GM19455 (cell line): ENCODE measurements around the gene COL4A1.

Source experiments
- ATAC-seq: cut with Tn5 transposase; IDR thresholded peaks from one replicate; pipeline ENCODE4 v1.9.1; 2021; ENCODE audit not compliant: unreplicated experiment

Gene COL4A1

GRCh38 chr13:110227864-110228643, 78.9 kb downstream of the COL4A1 start:
- ATAC-seq, result no peak

DNA sequence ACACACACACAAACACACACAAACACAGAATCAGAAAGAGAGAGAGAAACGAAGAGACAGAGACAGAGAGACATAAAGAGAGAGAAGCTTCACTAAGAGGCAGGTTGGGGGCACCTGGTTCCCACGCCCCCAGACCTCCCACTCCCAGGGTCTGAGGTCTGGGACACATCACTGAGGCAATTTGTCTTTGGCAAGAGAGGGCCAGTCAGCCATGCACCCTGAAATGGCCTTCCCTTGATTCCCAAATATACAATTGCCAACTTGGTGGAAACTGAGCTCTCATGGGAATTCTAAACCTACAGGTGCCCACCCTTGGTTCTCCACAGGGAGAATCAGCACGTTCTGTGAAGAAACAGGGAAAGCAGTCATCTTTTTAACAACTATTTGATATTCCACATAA, 79.5 kb downstream of the COL4A1 start:
- ATAC-seq, result no peak

DNA sequence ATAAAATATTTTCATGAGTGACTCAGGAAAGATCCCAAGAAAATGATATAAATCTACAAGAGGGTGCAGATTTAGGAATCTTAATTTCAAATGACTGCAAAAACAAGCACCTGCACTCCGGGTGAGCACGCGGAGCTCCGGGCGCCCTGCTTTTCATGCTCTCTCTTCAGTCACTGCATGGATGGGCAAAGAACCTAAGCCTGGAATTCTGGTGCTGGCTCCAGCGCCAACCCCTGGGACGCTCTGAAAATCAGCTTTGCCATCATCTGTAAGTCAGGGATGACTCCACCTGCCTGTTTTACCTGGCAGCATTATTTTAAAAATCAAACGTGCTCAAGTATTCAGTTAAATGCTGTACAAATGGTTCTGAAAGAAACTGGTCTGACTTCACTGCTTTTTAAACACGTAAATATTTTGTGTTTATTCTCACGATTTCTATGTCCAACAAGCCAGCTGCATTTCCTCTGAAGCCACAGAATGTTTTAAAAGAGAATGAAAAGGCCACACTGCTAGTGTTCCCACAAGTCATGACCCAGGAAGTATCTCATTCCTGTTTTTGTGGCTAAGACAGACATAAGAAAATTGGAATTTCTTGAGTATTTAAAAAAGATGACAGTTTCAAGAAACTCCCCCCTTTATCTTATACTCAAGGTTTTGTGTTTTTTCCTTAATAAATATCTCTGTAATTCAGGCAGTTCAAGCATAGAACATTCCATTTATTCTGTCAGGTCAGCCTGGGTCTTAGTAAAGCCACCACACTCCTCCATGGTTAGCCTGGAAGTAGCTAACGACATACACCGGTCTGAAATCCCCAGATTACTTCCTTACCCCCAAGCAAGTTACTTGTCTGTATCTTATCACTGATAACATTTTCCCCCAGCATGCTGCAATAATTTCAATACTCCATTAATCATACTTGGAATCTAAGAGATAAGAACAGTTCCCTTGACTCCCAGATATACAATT, 81.1 kb downstream of the COL4A1 start:
- ATAC-seq, result no peak

- ATAC-seq, result no peak
Measured at GRCh38 chr13:110225003-110225402, 82.0 kb downstream of the COL4A1 start.

DNA sequence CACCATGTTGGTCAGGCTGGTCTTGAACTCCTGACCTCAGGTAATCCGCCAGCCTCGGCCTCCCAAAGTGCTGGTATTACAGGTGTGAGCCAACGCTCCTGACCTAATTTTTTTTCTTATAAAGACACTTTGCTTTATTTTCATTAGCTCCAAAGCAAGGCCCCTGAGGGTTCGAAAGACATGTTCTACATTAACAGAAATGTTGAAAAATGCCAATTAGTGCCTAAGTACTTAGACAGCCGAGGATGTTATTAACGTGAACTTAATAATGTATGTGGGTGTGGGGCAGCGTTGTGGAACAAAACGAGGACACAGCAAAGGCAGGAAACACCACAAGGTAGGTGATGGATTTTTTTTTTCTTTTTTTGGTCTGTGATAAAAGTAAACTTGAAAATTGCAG, 82.4 kb downstream of the COL4A1 start:
- no peak for ATAC-seq

DNA sequence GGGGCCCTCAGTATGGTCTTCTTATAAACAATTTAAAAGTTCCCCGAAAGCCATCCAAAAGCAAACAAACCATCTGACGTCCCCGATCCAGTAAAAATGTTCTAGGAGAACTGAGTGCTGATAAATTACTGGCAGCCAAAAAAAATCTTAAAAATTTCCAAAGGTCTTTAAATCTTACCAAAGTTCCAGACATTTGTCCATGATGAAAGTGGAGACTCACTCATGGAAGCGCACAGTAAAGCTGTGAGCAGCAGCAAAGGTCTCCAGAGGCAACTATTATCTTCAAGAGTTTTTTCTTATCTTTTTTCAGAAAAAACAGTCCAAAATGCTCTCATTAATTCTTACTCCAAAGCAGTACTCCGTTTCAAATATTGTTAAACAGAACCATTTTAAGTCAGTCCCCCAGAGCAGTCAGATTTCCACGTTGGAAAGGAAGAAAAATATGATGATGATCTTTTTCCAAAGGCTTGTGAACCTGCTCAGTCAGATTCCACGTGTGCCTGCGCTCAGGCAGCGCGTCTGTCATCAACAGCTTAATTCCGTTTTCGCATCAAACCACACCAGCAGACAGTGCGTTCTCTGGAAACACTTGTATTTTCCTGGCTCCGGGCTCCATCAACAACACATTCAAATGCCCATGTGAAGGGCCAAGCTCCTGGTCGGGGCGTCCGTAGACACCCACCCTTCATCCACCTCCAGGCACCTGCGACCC, 85.4 kb downstream of the COL4A1 start:
- ATAC-seq, result no peak

GRCh38 chr13:110220471-110220870, 86.5 kb downstream of the COL4A1 start:
- ATAC-seq, result no peak

- no peak for ATAC-seq
Measured at GRCh38 chr13:110218581-110219201, 88.3 kb downstream of the COL4A1 start.

GRCh38 chr13:110217811-110218210, 89.1 kb downstream of the COL4A1 start:
- no peak for ATAC-seq

DNA sequence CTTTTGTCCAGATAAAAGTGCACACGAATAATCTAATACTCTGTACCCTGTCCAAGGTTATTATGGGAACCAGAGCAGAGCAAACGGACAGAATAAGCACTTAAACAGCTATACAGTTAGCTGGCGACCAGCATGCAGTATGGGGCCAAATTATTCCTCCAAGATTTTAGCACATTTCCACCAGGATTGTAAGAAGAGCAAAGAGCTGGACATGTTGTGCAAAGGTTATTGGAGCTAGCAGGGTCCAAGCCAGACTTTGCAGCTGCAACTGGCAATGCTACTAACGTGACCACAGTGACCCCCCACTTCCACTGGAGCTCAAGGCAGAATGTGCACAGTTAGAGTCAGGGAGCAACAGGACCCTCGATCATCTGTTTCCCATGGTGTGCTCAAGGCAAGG, 89.9 kb downstream of the COL4A1 start:
- ATAC-seq, result no peak

GRCh38 chr13:110216398-110217041, 90.4 kb downstream of the COL4A1 start:
- no peak for ATAC-seq

- ATAC-seq, result no peak
Measured at GRCh38 chr13:110216006-110216397, 91.0 kb downstream of the COL4A1 start.

GRCh38 chr13:110215606-110216005, 91.4 kb downstream of the COL4A1 start:
- no peak for ATAC-seq

DNA sequence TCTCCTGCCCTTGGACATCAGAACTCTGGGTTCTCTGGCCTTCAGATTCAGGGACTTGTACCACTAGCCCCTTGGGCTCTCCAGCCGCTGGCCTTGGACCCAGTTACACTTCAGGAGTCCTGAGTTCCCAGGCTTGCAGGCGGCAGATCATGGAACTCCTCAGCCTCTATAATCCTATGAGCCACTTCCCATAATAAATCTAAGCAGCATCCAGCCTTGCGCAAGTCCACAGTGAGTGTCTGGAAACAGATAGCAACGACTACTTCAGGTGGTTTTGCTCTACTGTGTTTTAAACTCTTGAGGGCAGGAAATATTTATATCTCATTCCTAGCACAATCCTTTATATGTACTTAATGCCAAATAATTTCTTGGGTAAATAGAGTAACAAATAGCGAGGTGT, 92.3 kb downstream of the COL4A1 start:
- ATAC-seq, result no peak

DNA sequence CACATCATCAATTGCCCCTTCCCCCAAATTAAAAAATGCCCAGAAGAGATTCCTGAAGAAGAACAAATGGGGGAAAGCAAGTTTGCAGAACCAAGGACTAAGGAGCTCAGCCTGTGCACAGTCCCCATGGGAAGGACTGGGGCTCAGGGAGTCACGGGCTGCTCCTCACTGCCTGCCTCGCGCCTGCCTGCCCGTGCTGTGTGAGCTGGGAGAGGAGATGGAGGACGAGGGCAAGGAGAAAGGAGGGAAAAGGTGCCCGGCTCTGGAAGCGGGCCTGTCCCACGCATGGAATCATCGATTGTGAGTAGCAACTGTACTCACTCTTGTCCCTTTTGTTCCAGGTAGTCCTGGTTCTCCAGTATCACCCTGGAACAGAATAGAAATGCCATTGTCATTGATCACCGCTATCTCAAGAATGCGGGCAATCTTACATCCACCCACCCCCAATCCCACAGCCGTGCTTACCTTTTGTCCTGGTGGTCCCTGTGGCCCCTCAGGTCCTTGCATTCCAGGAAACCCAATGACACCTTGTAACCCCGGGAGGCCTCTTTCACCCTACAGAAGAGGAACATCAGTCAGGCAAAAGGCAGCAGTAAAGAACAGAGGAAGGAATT, 93.4 kb downstream of the COL4A1 start:
- ATAC-seq, result no peak

DNA sequence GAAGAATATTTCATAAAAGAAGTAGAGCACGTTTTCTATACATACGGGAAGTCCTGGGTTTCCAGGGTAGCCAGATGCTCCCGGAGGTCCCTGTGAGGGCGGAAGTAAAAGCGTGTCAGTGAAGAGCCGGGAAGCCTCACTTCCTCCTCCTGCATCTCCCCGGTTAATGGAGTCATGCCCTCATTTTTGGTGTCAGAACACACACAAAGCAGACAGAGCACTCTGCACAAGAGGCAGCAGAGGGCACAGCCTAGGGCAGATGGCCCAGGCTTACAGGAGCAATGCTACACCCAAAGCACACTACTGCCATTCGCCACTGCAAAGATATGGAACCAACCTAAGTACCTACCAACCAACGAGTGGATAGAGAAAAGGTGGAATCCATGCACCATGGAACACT, 94.4 kb downstream of the COL4A1 start:
- no peak for ATAC-seq

DNA sequence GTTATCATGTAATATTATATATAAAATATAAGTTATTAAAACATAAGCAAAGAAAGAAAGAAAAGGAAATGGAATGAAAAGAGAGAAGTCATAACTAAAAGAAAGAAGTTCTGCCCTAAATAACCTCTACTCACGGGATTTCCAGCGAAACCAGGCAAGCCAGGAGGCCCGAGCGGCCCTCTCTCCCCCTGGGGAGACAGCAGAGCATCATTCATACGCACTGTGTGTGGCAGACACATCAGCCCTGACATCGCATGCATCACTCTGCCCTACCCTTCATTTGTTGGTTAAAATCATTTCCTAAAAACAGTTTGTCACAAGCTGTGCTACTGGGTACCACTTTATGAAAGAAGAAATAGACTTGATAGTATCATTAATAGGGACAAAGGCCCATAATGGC, 95.2 kb downstream of the COL4A1 start:
- ATAC-seq, result no peak

DNA sequence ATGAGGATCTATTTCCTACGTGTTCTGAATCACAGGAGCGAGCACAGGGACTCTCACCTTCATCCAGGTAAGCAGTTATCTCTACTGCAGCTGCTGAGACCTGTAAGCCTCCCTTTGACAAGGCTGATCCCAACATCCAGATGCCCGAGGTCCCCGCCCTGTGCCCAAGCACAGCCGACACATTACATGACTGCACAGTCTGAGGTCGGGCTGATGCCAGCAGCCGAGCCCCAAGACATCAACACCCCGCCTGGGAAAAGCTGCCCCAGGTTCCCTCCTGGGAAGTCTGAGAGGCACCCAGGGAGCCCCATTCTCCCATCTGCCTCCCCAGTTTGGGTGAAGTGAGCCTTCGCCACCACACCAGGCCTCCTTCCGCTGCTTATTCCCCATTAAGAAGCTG, 95.9 kb downstream of the COL4A1 start:
- ATAC-seq, result no peak

DNA sequence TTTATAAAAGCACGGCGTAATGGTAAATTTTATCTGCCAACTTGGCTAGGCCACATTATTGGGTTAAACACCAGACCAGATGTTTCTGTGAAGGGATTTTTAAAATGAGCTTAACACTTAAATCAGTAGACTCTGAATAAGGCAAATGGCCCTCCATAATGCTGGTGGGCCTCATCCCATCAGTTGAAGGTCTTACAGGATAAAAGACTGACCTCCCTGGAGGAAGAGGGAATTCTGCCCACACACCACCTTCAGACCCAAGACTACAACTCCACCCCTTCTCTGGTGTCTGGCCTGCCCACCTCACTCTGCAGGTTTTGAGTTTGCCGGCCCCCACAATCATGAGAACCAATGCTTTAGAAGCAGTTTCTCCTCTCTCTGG, 96.4 kb downstream of the COL4A1 start:
- ATAC-seq, result no peak

DNA sequence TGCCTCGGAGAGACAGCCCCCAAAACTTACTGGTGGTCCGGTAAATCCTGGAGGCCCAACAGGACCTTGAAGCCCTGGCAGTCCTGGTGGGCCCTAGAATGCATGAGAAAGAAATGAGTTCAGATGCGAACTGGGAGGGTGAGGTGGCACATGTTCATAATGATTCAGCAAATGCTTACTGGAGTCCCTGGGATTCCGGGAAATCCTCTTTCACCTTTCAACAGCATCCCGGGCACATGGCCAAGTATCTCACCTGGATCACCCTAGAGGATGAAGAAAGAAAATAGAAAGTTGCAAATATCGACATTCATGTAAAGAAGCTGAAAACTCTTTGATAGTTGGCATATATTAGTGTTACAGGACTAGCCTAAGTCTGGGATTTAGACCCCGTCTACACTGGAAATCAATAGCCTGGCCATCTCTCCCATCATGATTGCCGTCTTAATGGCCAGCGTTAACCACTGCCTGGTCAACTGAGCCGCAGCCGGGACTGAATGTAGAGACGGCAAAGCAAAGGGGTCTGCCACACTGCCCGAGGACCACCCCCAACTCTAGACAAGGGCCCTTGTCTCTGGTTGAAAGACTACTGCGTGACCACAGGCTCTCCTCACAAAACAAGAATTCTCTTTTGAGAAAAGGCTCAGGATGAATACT, 96.9 kb downstream of the COL4A1 start:
- no peak for ATAC-seq
